Thymus (tissue), 11 donors: Measurements from ENCODE around the gene CELA2A. TPM values are rescaled to one million over a fixed set of nuclear protein-coding genes. Genes with fewer than 3 reads are reported as not detected.

Source experiments
- DNase-seq, 9 donors: peaks; one replicate each; pipeline ENCODE4 v3.0.0-alpha.2; 2013; ENCODE audit warnings: low spot score in 9 of 9, low read depth in 6 of 9, missing footprints in 1 of 9
- H3K27ac ChIP-seq, 2 donors: one replicate each; pipeline ENCODE4 v1.5.1; 2013; ENCODE audit warnings: control low read depth in 1 of 2, low read depth in 1 of 2, low read length in 1 of 2, mild to moderate bottlenecking in 1 of 2, moderate library complexity in 1 of 2
- H3K27me3 ChIP-seq, 2 donors: one replicate each; pipeline ENCODE4 v1.5.1; 2013; ENCODE audit warnings: low read length in 1 of 2; ENCODE audit not compliant: control insufficient read depth in 2 of 2, insufficient read depth in 1 of 2
- H3K36me3 ChIP-seq, 2 donors: one replicate each; pipeline ENCODE4 v1.5.1; 2013; ENCODE audit warnings: low read length in 1 of 2, mild to moderate bottlenecking in 1 of 2, moderate library complexity in 1 of 2; ENCODE audit not compliant: control insufficient read depth in 2 of 2, insufficient read depth in 2 of 2
- H3K4me1 ChIP-seq, 2 donors: one replicate each; pipeline ENCODE4 v1.5.1; 2013; ENCODE audit warnings: low read length in 2 of 2; ENCODE audit not compliant: control insufficient read depth in 2 of 2, insufficient read depth in 2 of 2
- H3K4me3 ChIP-seq, 2 donors: one replicate each; pipeline ENCODE4 v1.5.1; 2013; ENCODE audit warnings: low read length in 2 of 2, control low read depth in 1 of 2, mild to moderate bottlenecking in 1 of 2
- H3K9me3 ChIP-seq, 2 donors: one replicate each; pipeline ENCODE4 v1.5.1; 2013; ENCODE audit warnings: low read length in 1 of 2, mild to moderate bottlenecking in 1 of 2; ENCODE audit not compliant: control insufficient read depth in 2 of 2, insufficient read depth in 1 of 2
- WGBS: extraction: QIAGEN DNeasy Blood & Tissue Kit; methylation state at CpG from one replicate; pipeline ENCODE4 v1.1.7; 2013; 5-methylcytosine and 5-hydroxymethylcytosine counted together
- polyA plus RNA-seq: library from polyadenylated mRNA; stranded (reverse); fragments of 200-250 nt; gene quantifications from one replicate; pipeline ENCODE4 v1.2.3, GENCODE V29; 2013
- total RNA-seq: library from RNA; stranded (reverse); fragments of 120-200 nt; gene quantifications from one replicate; pipeline ENCODE4 v1.2.4, GENCODE V29; 2013
- donor health status: healthy.

The CELA2A gene
- total and polyA plus RNA-seq, 2 donors: 0.14 to 0.41 TPM

GRCh38 chr1:15441247-15441646 lies 15.3 kb upstream of the CELA2A start:
- Histone ChIP-seq H3K36me3 (no peaks in the 10 kb centered on the region), H3K4me1 (no peaks in the 10 kb centered on the region), H3K9me3 (no peaks in the 10 kb centered on the region), H3K27me3 (peaks cover 0 to 1% of the 10 kb centered on the region in 2 donors), H3K27ac (no peak overlapping the region), H3K4me3 (no peak overlapping the region)
- 96% methylated on average over 6 of the region's 6 CpGs for WGBS
- DNase-seq: no peak

GRCh38 chr1:15442119-15442518 lies 14.4 kb upstream of the CELA2A start:
- no peak for DNase-seq
- Histone ChIP-seq H3K4me1 (no peaks in the 10 kb centered on the region), H3K9me3 (no peaks in the 10 kb centered on the region), H3K27me3 (peaks cover 0 to 5% of the 10 kb centered on the region in 2 donors), H3K4me3 (no peak overlapping the region), H3K27ac (no peak overlapping the region), H3K36me3 (no peaks in the 10 kb centered on the region)
- WGBS: 97% methylated on average over 8 of the region's 8 CpGs

GRCh38 chr1:15442759-15443158 lies 13.8 kb upstream of the CELA2A start:
- Histone ChIP-seq H3K36me3 (no peaks in the 10 kb centered on the region), H3K27me3 (peaks cover 0 to 5% of the 10 kb centered on the region in 2 donors), H3K4me3 (no peak overlapping the region), H3K9me3 (no peaks in the 10 kb centered on the region), H3K4me1 (no peaks in the 10 kb centered on the region), H3K27ac (no peak overlapping the region)
- 97% methylated on average over 5 of the region's 5 CpGs for WGBS
- DNase-seq: no peak

GRCh38 chr1:15443281-15443680 lies 13.3 kb upstream of the CELA2A start:
- Histone ChIP-seq H3K27me3 (peaks cover 0 to 5% of the 10 kb centered on the region in 2 donors), H3K36me3 (no peaks in the 10 kb centered on the region), H3K4me1 (no peaks in the 10 kb centered on the region), H3K27ac (no peak overlapping the region), H3K9me3 (no peaks in the 10 kb centered on the region), H3K4me3 (no peak overlapping the region)
- WGBS: 89% methylated on average over 5 of the region's 5 CpGs
- DNase-seq: no peak

DNA sequence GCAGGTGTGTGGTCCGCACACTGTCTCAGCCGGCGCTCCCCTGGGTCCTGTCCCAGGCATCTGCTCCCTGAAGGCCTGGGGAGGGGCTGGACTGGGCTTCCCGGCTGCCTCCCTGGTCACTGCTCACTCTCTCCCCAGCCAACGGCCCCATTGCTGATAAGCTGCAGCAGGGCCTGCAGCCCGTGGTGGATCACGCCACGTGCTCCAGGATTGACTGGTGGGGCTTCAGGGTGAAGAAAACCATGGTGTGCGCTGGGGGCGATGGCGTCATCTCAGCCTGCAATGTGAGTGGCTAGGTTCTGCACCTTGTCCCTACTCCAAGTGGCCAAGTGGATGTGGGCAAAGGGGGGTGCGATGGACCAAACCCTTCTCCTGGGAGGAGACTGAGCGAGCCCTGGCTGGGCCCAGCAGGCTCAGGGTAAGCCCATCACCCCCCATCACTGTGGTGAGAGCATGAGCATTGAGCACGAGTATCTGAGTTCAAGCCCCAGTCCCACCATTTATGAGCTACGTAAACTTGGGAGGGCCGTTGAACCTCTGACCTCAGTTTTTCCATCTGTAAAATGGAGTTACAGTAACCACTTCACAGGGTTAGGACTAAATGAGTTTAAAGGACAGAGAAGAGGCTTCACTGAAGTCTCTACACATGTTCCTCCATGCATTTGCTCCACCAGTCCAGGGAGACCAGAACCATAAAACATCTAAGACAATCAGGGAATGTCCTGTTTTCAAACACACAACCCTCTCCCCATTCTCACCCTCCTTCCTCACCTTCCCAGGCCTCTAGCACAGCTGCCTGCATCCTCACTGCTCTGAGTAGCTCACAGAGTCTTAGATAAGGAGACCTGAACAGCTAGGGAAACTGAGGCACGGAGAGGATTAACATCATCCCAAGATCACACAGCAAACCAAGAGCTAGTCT lies 11.8 kb upstream of the CELA2A start:
- Histone ChIP-seq H3K27ac (no peak overlapping the region), H3K36me3 (no peaks in the 10 kb centered on the region), H3K4me3 (no peak overlapping the region), H3K9me3 (no peaks in the 10 kb centered on the region), H3K27me3 (peaks cover 0 to 5% of the 10 kb centered on the region in 2 donors), H3K4me1 (no peaks in the 10 kb centered on the region)
- DNase-seq: no peak
- WGBS: 94% methylated on average over 17 of the region's 17 CpGs

GRCh38 chr1:15445390-15446122 lies 11.0 kb upstream of the CELA2A start:
- Histone ChIP-seq H3K27me3 (peaks cover 0 to 5% of the 10 kb centered on the region in 2 donors), H3K4me1 (no peaks in the 10 kb centered on the region), H3K9me3 (no peaks in the 10 kb centered on the region), H3K4me3 (no peak overlapping the region), H3K36me3 (no peaks in the 10 kb centered on the region), H3K27ac (no peak overlapping the region)
- 63% methylated on average over 14 of the region's 14 CpGs for WGBS
- DNase-seq: no peak

- H3K9me3 ChIP-seq: no peaks in the 10 kb centered on the region
- H3K27me3 ChIP-seq: peaks cover 0 to 5% of the 10 kb centered on the region in 2 donors
- no peak overlapping the region for H3K27ac ChIP-seq
- H3K4me1 ChIP-seq: no peaks in the 10 kb centered on the region
- no peaks in the 10 kb centered on the region for H3K36me3 ChIP-seq
- 91% methylated on average over 4 of the region's 4 CpGs for WGBS
- DNase-seq: no peak
- H3K4me3 ChIP-seq: no peak overlapping the region
Measured at GRCh38 chr1:15446212-15446611, 10.3 kb upstream of the CELA2A start.

GRCh38 chr1:15448877-15449462 lies 7.6 kb upstream of the CELA2A start:
- no peak overlapping the region for H3K4me3 ChIP-seq
- H3K27me3 ChIP-seq: peaks cover 0 to 5% of the 10 kb centered on the region in 2 donors
- H3K27ac ChIP-seq: no peak overlapping the region
- no peaks in the 10 kb centered on the region for H3K36me3 ChIP-seq
- H3K4me1 ChIP-seq: no peaks in the 10 kb centered on the region
- DNase-seq: no peak
- 96% methylated on average over 3 of the region's 3 CpGs for WGBS
- no peaks in the 10 kb centered on the region for H3K9me3 ChIP-seq

DNA sequence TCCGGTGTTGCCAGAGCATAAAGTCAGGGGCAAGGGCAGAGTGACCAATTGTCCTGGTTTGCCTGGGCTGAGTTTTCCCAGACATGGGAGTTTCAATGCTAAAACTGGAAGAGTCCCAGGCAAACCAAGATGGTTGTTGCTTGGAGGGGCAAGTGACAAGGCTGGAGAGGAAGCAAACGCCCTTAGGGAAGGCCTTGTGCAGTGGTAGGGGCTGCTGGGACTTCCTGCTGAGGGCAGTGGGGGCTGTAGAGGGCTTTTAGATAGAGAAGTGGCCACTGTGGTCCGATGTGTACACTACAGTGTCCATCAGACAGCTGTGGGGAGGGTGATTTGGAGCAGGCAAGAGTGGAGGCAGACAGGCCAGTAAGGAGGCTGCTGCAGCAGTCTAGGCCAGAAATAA lies 7.0 kb upstream of the CELA2A start:
- no peak for DNase-seq
- Histone ChIP-seq H3K4me3 (no peak overlapping the region), H3K36me3 (no peaks in the 10 kb centered on the region), H3K4me1 (no peaks in the 10 kb centered on the region), H3K9me3 (no peaks in the 10 kb centered on the region), H3K27ac (no peak overlapping the region), H3K27me3 (peaks cover 0 to 5% of the 10 kb centered on the region in 2 donors)
- whole genome bisulfite sequencing: 65% methylated on average over 3 of the region's 3 CpGs
